Glomerular visceral epithelial cell (primary cell): ENCODE data around the gene ANKH.

Source experiments
- DNase-seq: peaks from one replicate; pipeline ENCODE4 v3.0.0-alpha.2; 2016; ENCODE audit errors: extremely low spot score

The ANKH gene

GRCh38 chr5:14790911-14791310, 80.7 kb downstream of the ANKH start:
- no peak for DNase-seq

- no peak for DNase-seq
Observed at GRCh38 chr5:14790220-14790619, 81.4 kb downstream of the ANKH start.

GRCh38 chr5:14787801-14788579, 83.6 kb downstream of the ANKH start:
- no peak for DNase-seq

- no peak for DNase-seq
Observed at GRCh38 chr5:14783691-14784090, 87.9 kb downstream of the ANKH start.

- no peak for DNase-seq
Observed at GRCh38 chr5:14782591-14782990, 89.0 kb downstream of the ANKH start.

- no peak for DNase-seq
Observed at GRCh38 chr5:14781106-14781505, 90.5 kb downstream of the ANKH start.

- no peak for DNase-seq
Observed at GRCh38 chr5:14779975-14780374, 91.6 kb downstream of the ANKH start.

GRCh38 chr5:14778792-14779070, 92.8 kb downstream of the ANKH start:
- DNase-seq: no peak

- DNase-seq: no peak
Observed at GRCh38 chr5:14777932-14778791, 93.4 kb downstream of the ANKH start.

- DNase-seq: no peak
Observed at GRCh38 chr5:14777187-14777586, 94.4 kb downstream of the ANKH start.

- DNase-seq: no peak
Observed at GRCh38 chr5:14776602-14777001, 95.0 kb downstream of the ANKH start.

- peak; percentile 14 for DNase-seq
Observed at GRCh38 chr5:14775857-14776256, 95.7 kb downstream of the ANKH start.

- no peak for DNase-seq
Observed at GRCh38 chr5:14773588-14773987, 98.0 kb downstream of the ANKH start.

- no peak for DNase-seq
Observed at GRCh38 chr5:14771972-14772371, 99.6 kb downstream of the ANKH start.

- no peak for DNase-seq
Observed at GRCh38 chr5:14771189-14771588, 100.4 kb downstream of the ANKH start.

- DNase-seq: no peak
Observed at GRCh38 chr5:14768508-14769365, 102.8 kb downstream of the ANKH start.

GRCh38 chr5:14767735-14768507, 103.7 kb downstream of the ANKH start:
- no peak for DNase-seq

- no peak for DNase-seq
Observed at GRCh38 chr5:14767053-14767452, 104.5 kb downstream of the ANKH start.

GRCh38 chr5:14766584-14766983, 105.0 kb downstream of the ANKH start:
- DNase-seq: no peak

GRCh38 chr5:14765587-14765986, 106.0 kb downstream of the ANKH start:
- DNase-seq: no peak

- no peak for DNase-seq
Observed at GRCh38 chr5:14762549-14763216, 108.9 kb downstream of the ANKH start.
